HG02852 (cell line): ENCODE results near the gene YWHAE.
"Not testable (repeated sequence)": the region's sequence is repeated elsewhere in the genome, so short reads cannot be mapped to it uniquely, and the experiment has no call there.

Experiments used
- ATAC-seq: cut with Tn5 transposase; IDR thresholded peaks from one replicate; pipeline ENCODE4 v1.9.1; 2021; ENCODE audit warnings: mild to moderate bottlenecking, moderate library complexity; ENCODE audit not compliant: unreplicated experiment

Gene YWHAE

DNA sequence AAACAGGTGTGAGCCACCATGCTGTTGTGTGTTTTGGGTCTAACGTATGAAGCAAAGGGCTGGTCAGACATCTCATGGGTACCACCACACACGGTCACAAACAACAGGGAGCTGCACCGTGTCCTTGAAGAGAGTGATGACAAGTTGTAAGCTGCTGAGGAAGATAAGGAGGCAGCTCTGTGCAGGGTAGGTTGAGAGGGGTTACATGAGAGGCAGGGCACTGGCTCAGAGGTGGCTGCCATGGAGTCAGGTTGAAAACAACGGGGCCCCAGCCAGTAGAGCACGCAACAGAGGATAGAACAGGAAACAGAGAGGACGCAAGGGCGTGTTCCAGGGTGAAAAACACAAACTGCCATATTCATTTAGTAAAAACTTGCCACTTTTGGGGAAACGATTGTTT lies 68.3 kb downstream of the YWHAE start:
- no peak for ATAC-seq

- ATAC-seq = no peak
Measured at GRCh38 chr17:1329745-1330343, 70.2 kb downstream of the YWHAE start.

DNA sequence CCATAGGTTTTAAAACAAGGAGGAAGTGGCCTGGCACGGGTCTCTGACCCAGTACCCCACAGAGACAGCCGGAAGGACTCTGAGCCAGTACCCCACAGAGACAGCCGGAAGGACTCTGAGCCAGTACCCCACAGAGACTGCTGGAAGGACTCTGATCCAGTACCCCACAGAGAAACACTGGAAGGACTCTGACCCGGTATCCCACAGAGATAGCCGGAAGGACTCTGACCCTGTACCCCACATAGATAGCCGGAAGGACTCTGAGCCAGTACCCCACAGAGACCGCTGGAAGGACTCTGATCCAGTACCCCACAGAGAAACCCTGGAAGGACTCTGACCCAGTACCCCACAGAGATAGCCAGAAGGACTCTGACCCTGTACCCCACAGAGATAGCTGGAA lies 71.6 kb downstream of the YWHAE start:
- ATAC-seq = no peak

DNA sequence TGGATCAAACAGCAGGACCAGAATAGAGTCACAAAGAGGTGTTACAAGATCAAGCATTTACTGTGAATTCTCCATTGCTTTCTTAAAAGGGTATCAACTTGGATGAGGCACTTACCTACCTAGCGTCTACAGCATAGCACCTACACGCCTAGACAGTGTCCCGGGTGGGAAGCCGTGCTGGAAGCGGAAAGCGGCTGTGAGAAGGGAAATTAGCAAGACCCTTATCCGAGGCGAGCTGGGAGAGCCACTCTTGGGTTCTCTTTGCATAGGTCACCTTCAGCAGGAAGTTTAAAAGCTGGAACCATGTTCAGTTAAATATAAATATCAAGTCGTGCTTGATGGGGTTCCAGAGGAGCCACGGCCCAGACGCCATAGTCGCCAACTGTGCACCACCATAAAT lies 74.3 kb downstream of the YWHAE start:
- no peak for ATAC-seq

DNA sequence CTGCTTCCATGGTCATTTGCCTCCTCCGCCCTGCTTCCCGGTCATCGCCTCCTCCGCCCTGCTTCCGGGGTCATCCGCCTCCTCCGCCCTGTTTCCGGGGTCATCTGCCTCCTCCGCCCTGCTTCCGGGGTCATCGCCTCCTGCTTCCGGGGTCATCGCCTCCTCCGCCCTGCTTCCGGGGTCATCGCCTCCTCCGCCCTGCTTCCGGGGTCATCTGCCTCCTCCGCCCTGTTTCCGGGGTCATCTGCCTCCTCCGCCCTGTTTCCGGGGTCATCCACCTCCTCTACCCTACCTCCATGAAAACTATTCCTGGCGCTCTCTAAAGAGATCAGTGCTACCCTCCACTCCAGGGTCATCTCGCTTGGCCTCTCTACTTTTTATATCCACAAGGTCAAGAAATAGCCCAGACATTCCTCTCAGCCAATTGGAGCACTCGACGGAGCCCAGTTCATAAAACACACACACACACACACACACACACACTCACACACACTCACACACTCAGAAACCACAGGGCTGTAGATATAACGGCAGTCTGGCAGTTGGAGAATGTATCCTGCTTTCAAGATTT lies 75.7 kb downstream of the YWHAE start:
- ATAC-seq = no peak

GRCh38 chr17:1323336-1323735 lies 76.7 kb downstream of the YWHAE start:
- ATAC-seq = no peak

GRCh38 chr17:1322480-1322879 lies 77.5 kb downstream of the YWHAE start:
- no peak for ATAC-seq

GRCh38 chr17:1322014-1322428 lies 78.0 kb downstream of the YWHAE start:
- ATAC-seq = no peak

GRCh38 chr17:1315891-1316403 lies 84.1 kb downstream of the YWHAE start:
- no peak for ATAC-seq

GRCh38 chr17:1315409-1315808 lies 84.6 kb downstream of the YWHAE start:
- no peak for ATAC-seq

GRCh38 chr17:1313270-1314005 lies 86.6 kb downstream of the YWHAE start:
- ATAC-seq = no peak

- no peak for ATAC-seq
Measured at GRCh38 chr17:1312261-1312870, 87.7 kb downstream of the YWHAE start.

- not testable (repeated sequence) for ATAC-seq
Measured at GRCh38 chr17:1307829-1308228, 92.2 kb downstream of the YWHAE start.

DNA sequence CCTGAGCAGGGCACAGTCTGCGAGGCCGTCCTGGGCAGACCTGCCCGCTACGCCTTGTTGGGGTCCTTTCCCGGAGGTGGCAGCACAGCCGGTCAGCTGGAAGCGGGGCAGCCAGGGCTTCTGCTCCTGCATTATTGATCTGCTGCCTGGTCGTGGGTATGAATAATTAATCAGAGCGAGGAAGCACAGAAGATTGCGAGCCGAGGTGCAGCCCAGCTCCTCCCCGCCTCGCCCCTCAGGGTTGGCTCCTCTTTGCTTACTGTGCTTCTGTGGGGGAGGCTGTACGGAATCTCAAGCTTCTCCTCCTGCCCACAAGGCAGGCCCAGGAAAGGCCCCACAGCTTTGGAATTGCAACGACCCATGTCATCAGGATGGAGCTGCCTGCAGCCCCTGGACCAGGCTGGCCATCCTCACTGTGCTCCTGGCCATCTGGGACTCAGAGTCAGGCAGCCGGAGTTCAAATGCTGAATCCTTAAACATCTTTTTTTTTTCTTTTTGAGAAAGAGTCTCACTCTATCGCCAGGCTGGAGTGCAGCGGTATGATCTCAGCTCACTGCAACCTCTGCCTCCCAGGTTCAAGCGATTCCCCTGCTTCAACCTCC lies 95.0 kb downstream of the YWHAE start:
- ATAC-seq = no peak

GRCh38 chr17:1304522-1304921 lies 95.5 kb downstream of the YWHAE start:
- no peak for ATAC-seq

DNA sequence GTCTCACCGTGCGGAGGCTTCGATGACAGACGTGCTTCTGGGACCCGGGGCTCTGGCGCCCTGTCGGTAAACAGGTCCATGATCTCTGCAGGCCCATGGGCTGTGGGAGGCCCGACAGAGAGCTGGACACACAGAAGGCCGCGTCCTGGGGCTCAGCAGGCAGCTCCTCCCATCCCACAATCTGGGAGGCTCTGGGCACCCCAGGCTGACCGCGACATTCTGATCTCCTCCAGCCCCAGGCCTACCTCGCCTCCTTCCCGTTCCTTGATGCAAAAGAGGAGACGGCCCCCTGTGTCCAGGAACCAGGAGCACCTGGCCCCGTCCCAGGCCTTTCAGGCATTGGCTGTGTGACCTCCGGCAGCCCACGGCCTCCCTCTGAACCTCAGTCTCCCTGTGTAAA lies 97.3 kb downstream of the YWHAE start:
- ATAC-seq = no peak

- ATAC-seq = no peak
Measured at GRCh38 chr17:1301546-1301945, 98.5 kb downstream of the YWHAE start.

DNA sequence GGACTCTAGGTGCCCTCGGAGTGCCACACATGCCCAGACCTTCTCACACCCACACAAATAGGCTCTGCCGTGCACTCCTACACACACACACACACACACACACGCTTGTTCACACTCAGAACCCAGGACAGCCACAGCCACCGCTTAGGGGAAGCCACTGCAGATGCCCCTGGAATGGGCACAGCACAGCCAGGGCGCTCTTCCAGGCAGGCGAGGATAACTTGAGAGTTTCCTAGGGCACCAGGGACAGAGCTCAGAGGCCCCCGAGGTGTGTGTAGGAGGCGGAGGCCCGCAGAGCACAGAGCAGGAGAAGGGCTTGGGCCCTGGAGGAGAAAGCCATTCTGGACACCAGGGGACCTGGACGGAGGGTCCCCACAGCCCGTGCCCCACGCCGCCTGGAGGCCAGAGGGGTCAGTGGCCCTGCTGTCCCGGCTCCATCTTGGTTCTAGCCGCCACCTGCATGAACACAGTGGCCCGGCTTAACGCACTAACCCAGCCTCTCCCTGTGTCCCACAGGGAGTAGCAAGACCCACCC lies 99.6 kb downstream of the YWHAE start:
- no peak for ATAC-seq

DNA sequence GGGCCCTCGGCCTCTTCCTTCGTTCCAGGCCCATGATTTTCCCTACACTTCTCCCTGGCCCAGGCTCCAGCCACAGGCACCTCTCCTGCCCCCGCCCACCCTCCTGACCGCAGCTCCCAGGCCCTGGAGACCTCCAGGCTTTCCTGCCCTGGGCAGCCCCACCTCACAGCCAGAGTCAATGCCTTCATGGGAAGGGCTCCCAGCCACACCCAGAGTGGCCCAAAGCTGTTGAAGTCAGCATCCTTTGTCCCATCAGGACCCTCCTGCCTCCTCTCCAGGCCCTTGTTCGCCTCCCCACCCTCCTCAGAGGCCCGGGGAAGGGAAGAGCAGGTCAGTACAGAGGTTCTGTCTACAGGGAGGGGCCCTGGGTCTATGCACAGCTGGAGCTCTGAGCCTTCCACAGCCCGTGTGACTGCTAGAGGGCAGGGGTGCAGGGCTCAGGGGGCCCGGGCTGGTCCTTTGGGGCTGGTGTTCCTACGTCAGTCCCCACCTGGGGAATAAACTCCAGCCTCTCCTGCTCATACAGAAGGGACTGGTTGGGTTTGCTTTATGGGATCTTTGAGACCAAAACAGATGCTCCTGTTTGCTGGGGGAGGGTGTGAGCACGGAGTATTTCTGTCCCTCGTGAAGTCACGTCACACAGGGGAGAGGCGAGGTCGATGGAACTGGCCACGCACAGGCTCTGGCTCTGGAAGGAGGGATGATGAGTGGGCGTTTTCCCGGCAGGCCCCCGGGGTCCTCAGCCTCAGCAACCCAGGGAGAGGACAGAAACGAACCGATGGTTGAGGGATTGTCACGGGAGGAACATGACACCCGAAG lies 100.3 kb downstream of the YWHAE start:
- no peak for ATAC-seq

- ATAC-seq = no peak
Measured at GRCh38 chr17:1298606-1299005, 101.4 kb downstream of the YWHAE start.
